ENCODE measurements around the gene FRK.
"Not testable (repeated sequence)": the region's sequence is repeated elsewhere in the genome, so short reads cannot be mapped to it uniquely, and the experiment has no call there.

The FRK gene

DNA sequence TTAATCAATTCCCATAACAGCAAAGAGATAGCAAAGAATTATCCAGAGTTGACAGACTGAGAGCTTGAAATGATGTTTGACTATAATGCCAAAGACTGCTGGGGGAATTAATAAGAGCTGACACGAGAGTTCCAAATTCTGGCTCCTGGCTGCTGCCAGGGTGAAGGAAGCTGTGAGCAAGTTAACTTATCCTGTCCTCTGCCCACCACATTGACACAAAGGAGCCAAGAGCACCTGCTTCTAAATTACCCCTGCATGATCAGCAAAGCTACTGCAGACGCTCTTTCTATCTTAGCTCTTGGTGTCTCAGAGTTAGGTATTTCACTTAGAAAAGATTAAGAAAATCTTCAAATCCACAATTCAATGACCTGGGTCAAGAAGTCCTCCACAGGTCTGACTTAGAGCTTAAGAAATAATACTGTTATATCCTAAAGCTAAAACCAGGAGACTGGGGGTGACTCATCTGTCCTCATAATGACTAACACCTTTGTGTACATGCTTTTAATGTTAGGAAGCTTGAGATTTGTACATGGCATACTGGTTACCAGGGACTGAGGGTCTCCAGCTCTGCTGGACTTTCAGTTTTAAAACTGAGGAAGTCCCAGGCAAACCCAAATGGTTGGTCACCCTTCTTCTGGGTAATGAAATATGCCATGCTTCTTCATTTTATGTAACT lies 13.2 kb upstream of the FRK start:
- peak; percentile 34 for DNase-seq (ENCODE audit: low spot score)

DNA sequence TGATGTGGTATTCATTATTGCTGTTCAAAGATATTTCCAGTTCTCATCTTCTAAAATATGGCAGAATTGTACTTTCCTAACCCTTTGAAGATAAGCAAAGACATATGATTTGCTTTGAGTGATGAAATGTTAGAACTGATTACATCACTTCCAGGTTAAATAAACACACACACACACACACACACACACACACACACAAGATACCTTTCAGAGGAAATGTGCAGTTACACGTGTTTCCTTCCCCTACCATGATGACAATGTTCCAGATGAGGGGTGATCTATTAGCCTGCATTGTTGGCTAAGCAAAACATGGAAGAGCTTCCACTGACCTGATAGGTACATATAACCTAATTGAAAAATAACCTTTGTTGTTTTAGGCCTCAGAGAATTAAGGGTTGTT lies 11.7 kb upstream of the FRK start:
- no peak for DNase-seq (ENCODE audit: low spot score)

DNA sequence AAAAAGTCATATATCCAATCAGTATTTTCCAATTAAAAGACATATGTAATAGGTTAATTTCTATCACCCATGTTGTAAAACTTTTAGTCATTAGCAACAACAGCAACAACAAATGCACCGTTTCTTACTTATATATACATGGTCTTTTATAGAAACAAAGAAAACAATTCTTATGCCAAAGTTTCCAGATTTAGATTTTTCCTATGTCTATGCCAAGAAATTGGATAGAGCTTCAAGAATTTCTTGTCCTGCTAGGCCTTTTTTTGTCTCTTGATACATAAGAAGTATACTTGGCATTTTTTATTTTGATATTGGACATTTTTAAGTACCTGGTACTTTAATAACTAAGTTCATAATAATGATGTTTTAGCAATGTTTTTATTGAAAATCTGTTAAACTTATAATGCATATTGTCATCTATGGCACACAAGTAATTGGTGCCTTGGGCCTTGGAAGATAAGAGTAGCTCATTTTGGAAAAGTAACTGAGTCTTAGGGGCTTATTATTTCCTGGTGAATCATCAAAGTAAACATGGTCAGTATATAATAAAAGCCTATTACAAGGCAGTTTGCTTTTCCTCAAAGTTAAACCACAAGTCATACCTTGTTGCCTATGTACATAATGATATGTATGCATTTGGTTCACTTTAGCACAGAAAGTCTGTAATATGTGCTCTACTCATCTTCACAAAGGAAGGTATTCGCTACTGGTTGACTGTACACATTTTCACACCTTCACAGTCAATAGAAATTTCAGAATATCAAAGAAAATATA lies 10.1 kb upstream of the FRK start:
- DNase-seq (ENCODE audit: low spot score) = no peak

DNA sequence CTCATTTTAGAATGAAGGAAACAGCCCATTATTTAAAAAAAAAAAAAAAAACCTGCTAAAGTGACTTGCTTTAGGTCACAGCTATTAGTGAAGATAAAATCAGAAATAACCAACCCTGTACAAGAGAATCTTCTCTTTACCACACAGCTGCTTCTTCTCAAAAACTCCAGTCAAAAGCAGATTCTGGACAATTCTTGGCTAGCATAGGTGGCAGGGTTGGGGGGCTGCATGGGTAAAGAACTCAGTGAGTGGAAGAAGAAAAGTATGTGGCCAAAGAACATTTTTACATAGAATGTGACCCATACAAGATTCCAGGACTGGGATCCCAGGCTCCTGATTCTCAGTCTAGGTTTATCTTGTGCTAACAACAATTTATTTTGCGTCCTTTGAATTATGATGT lies 9.4 kb upstream of the FRK start:
- no peak for DNase-seq (ENCODE audit: low spot score)

DNA sequence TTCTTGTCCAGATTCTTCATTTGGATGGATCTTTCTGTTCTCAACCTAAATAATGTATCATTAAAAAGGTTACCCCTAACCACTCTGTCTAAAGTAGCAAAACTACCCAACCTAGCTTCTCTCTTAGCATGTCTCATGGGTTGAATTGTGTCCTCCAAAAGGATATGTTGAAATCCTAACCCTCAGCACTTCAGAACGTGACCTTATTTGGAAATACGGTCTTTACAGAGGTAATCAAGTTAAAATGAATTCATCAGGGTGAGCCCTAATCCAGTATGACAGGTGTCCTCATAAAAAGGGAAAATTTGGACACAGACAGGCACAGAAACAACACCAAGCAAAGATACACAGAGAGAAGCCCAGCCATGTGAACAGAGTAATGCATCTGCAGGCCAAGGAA lies 6.1 kb upstream of the FRK start:
- DNase-seq (ENCODE audit: low spot score) = no peak

DNA sequence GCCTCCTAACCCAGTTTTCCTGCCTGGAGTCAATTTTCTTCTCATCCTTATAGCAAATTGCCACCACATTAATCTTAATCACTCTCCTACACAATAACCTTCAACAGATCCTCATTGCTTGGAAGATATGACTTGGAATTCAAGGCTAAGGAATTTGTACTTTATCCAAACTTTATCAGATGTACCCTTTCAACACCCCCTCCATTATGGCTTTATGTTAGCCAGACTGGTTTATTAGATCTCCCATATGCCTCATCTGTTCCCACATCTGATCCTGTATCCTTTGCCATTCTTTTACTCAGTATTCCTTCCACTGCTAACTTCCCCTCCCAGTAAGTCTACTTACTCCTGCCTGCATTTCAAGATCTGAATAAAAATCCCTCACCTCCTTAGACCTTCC lies 4.0 kb upstream of the FRK start:
- DNase-seq (ENCODE audit: low spot score) = no peak

DNA sequence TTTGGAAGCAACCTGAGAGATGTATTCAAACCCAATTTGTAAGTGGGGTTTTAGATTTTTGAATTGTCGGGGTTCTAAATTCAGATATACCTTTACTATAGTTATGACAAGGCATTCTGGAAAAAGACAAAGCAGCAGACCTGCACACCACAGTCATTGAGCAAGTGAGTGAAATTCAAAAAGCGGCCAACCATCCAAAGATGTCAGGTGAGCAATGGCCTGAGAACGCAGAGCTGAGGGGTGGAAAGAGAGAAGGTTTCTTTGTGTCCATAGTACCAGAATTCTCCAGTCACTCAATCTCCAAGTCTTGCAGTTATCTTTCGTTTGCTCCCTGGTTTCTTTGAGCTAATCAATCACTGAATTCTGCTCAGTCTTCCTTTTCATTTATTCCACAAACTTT lies 1.8 kb upstream of the FRK start:
- no peak for DNase-seq (ENCODE audit: low spot score)

DNA sequence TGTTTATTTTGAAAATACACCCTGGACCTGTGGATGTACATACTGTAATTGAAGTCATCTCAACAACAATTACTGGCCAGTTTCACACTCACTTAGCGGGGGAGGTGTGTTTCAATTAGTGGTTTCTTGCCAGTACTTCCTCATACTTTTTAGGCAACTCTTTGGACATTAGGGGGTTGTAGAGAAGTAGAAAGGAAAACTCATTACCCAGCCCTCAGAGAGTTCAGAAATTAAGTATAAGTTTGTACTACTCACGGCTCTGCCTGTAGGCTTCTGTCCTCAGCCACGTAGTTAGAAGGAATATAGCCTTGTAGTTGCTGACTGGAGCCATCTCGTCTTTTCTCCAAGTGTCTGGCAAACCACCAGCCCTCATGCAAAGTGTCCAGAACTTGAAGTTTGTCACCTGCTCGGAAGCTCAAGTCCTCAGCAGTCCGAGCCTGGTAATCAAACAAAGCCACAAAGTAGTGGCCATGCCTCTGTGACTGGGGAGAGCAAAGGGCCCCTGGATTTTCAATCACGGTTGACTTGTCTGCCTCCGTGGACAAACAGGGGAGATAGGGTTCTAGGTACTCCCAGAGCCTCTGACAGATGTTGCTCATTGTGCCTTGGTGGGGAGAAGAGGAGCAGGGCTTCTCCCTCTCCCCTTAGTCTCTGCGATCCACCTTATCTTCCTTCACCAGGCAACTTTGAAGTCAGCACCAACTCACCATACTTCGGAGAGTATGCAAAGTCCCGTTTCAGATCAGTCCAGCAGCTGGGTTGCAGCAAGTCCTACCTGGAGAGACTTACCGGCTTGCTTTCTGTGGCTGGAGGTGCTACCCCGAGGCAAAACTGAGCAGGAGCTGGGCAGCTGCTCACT lies 749 bp downstream of the FRK start:
- no peak for DNase-seq (ENCODE audit: low spot score)

DNA sequence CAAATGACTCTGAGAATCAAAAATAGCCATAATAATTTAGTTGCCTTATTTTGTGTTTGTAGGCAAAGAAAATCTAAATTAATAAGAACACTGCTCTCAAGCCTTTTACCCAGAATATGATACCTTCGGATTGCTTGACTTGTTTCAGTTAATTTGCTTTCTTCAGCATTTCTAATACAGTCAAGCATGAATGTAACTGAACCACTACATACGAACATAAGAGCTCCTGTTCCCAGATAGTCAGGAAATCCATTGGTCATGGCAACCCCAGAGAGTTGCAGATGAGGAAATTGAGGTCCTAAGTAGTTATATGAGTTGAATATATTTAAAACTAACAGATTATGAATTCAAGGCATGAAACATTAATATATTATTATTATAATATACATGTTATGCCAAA lies 2.9 kb downstream of the FRK start:
- DNase-seq (ENCODE audit: low spot score) = no peak

DNA sequence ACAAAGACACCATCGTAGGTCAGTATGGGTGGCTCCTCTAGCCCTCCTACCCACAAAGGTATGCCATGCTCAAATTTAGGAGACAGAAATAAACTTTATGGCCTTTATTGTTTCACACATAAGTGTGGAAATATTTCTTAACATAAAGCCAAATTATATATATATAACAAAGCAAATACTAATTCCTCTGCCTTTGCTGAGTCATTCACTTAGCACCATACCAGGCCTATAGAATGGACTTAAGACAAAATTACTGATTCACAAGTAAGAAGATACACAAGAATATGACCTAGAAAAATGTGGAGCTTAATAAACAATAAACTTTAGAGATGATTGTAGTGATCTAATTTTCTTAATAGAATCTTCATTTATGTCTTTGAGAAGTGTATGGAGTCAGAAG lies 5.2 kb downstream of the FRK start:
- no peak for DNase-seq (ENCODE audit: low spot score)

DNA sequence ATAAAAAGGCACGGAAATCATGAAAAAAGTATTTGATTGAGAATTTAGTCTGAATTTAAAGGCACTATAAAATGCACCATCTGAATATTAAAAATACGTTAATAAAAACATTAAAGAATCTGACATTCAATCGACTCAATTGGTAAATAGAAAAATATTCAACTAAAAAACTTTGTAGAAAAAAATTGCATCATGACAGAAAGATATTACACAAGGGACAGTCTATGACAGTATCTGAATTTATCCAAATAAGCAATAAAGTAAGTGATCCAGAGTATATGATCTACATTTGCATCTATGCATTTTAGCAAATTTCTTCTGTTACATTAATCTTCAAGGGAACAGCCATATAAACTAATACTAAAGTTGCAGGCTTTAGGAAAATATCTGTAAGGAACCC lies 9.4 kb downstream of the FRK start:
- DNase-seq (ENCODE audit: low spot score) = no peak

DNA sequence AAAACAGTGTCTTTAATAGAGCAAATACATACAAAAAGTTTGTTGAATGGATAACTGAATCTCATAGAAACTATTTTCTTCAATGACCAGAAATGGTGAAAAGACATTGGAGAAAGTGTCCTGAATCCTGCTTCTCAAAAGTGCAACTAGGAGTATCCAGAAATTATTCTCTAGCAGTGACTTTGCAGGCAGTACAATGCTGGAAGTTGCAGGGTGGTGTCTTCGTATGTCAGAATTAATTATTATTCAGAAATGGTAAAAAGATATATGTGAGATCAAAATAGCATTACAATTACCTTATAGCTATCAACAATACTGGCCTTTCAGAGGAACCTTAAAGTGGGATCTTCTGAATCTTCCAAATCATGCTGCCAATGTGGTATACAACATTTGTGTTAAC lies 10.0 kb downstream of the FRK start:
- no peak for DNase-seq (ENCODE audit: low spot score)

DNA sequence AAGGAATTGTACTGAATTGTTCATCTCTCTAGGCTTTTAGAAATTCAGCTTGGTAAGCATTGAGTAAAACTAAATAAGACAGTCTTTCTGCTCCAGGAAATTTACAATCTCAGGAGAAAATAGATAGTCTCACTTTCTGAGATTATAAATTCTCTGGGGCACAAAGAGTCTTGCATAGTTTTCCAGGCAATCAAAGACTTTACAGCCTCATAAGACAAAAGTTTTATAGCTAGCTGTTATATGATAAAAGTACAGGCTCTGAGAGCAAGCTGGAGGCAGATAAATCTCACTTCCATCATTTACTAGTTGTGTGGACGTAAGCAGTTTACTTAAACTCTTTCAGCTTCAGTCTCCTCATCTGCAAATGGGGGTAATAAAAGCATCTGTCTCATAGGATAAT lies 11.4 kb downstream of the FRK start:
- DNase-seq (ENCODE audit: low spot score) = no peak

DNA sequence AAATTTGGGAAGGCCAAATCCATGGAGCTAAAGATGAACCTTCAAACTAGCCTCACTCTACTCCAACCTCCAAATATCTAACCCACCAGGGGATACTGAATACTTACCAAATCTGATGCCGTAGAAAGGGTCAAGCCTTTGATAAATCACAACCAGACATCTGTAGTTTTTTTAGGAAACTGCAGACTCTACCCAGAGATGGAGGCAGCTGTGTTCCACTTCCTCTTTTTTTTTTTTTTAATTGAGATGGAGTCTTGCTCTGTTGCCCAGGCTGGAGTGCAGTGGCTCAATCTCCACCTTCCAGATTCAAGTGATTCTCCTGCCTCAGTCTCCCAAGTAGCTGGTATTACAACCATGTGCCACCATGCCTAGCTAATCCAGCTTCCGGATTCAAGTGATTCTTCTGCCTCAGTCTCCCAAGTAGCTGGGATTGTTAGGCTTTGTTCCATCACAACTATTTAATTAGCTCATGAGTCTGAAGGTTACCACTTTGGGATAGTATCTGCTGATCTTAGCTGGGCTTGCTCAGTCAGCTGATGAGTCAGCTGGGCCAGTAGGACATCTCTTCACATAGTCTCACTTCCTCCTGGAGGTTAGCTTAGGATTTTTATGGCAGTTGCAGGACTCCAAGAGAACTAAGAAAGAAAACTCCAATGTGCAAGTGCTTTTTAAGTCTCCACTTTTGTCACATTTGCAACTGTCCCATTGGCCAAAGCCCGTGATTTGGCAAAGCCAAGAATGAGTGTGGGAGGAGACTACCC lies 13.3 kb downstream of the FRK start:
- DNase-seq (ENCODE audit: low spot score) = peak; percentile 15

DNA sequence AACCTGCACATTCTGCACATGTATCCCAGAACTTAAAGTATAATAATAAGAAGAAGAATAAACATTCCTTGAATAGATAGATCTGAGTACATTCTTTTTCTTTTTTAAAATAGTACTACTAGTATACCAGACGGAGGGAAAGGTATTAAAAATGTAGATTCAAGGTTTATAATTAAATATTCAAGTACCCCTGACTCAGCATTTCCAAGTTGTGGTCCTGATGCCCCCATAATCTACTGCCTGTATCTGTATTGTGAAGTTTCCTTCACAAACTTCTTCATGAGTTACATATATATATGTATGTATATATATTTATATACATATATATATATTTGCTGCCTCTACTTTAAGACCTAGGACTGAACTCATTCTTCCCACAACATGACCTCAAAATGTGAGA lies 14.0 kb downstream of the FRK start:
- DNase-seq (ENCODE audit: low spot score) = no peak

DNA sequence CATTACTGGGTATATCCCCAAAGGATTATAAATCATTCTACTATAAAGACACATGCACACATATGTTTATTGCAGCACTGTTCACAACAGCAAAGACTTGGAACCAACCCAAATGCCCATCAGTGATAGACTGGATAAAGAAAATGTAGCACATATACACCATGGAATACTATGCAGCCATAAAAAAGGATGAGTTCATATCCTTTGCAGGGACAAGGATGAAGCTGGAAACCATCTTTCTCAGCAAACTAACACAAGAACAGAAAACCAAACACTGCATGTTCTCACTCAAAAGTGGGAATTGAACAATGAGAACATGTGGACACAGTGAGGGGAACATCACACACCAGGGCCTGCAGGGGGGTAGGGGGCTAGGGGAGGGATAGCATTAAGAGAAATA lies 14.4 kb downstream of the FRK start:
- DNase-seq (ENCODE audit: low spot score) = not testable (repeated sequence)

DNA sequence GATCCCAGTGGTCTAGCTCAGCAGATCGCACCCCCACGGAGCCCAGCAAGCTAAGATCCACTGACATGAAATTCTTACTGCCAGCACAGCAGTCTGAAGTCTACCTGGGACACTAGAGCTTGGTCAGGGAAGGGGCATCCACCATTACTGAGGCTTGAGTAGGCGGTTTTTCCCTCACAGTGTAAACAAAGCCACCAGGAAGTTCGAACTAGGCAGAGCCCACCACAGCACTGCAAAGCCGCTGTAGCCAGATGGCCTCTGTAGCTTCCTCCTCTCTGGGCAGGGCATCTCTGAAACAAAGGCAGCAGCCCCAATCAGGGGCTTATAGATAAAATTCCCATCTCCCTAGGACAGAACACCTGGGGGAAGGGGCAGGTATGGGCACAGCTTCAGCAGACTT lies 18.8 kb downstream of the FRK start:
- no peak for DNase-seq (ENCODE audit: low spot score)

DNA sequence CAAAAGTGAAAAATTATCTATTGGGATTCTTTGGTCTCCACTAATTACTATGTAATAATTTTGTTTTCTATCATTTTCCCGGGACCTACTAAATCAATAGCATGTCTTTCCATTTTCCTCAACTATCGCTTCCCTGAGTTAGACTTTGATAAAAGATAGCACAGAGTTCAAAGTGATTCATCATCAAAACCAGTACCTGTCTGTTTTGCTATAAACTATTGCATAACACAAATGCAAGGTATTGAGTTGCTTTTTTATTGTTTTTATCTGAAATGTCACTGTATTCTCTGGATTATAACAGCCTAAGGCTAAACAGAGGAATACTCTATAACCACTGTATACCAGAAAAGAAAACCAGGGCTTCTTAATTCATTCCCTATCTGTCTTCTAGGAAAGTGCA lies 19.7 kb downstream of the FRK start:
- no peak for DNase-seq (ENCODE audit: low spot score)

DNA sequence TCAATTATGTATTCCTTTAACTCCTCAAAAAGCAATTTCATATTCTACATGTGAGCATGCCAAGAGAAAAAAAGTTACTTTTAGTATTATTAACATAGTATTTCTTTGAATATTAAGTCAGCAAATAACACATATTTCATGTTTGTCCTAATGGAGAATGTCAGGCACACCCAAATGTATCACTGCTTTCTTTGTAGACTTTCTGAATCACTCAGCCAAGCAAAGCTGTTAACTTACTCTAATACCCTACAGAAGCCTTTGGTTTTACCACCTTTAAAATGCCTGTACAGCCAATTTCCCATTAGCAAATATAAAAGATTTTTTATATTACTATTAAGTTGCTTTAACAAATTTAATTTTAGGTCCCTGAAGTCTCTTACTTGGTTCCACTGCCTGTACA lies 23.8 kb downstream of the FRK start:
- DNase-seq (ENCODE audit: low spot score) = no peak

DNA sequence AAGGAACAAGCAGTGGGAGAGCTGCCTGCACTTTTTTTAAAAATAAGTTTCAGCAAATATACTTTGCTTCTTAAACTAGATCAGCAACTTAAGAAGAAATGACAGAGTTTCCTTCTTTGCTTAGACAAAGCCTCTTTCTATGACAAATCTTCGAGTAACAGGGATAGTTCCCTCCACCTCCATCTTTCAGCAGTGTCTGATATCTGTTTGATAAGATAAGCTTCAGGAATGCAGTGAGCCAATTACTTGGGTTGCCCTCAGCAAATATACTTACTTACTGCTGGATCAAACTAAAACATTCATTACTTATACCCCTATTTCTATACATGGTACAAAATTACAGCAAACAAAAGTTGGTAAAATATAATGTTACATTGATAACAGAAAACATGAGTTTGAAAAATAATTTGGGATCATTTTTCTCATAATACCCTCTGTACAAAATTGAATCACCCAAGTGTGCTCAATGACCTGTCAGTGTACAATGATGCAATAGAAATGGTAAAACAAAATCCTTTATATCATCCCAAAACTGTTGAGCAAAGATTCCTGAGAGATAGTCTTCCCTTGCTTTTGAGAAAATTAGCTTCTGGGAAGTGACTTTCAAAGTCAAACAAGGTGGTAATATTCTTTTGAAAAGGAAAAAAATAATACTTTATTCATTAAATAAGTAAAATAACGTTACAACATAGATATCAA lies 24.5 kb downstream of the FRK start:
- DNase-seq (ENCODE audit: low spot score) = no peak

DNA sequence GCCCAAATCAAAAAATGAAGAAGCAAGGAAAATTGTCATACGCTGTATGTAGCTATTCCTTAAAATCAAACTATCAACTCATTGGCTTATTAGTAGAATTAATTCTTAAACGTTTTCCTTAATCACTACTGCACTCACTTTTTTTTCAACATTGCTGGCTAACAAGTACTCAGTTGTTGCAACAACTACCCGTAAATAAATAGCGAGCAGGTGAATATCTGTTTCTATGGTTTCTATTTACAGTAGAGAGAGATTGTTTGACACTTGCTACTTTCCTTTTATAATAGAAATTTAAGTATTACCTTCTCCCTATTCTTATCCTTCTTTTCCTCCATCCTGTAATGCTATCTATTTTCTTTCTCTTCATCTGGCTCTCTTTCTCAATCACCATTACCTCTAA lies 25.1 kb downstream of the FRK start:
- DNase-seq (ENCODE audit: low spot score) = no peak

DNA sequence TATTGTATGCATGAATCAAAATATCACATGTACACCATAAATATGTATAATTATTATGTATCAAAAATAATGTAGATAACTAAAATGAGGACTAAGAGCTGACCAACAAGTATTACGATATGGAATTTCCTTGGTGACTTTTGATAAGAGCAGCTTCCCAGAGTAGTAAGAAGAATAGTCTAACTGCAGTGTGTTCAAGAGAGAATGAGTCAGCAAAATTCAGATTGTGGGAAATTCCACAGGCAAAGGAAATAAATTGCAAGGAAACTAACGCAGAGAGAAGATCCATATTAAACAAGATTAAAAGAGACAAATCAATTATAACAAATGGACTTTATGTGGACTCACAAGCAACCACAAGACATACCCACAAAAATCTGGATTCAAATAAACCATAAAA lies 26.4 kb downstream of the FRK start:
- no peak for DNase-seq (ENCODE audit: low spot score)

Measured in AG08396 (cell line).